GM10847 (cell line): ENCODE results near the gene PLEKHG7.

Experiments
- POLR2A ChIP-seq: IDR thresholded peaks from 2 replicates; pipeline ENCODE4 v1.6.1; 2011; ENCODE audit not compliant: insufficient read length; ENCODE audit errors: extremely low read depth

The PLEKHG7 gene

GRCh38 chr12:92698474-92698873 is 4.3 kb upstream of the PLEKHG7 start:
- no peak for TF ChIP-seq POLR2A

- TF ChIP-seq POLR2A: no peak
Observed at GRCh38 chr12:92701441-92701840, 1.3 kb upstream of the PLEKHG7 start.

- TF ChIP-seq POLR2A: no peak
Observed at GRCh38 chr12:92703786-92704185, 997 bp downstream of the PLEKHG7 start.

- TF ChIP-seq POLR2A: no peak
Observed at GRCh38 chr12:92706594-92706993, 3.8 kb downstream of the PLEKHG7 start.

GRCh38 chr12:92707926-92708325 is 5.1 kb downstream of the PLEKHG7 start:
- TF ChIP-seq POLR2A: no peak

GRCh38 chr12:92715625-92716024 is 12.8 kb downstream of the PLEKHG7 start:
- no peak for TF ChIP-seq POLR2A

GRCh38 chr12:92717202-92717601 is 14.4 kb downstream of the PLEKHG7 start:
- TF ChIP-seq POLR2A: no peak

- TF ChIP-seq POLR2A: no peak
Observed at GRCh38 chr12:92718483-92718990, 15.7 kb downstream of the PLEKHG7 start.

GRCh38 chr12:92719674-92720073 is 16.9 kb downstream of the PLEKHG7 start:
- TF ChIP-seq POLR2A: no peak

GRCh38 chr12:92721130-92721529 is 18.3 kb downstream of the PLEKHG7 start:
- TF ChIP-seq POLR2A: no peak

- no peak for TF ChIP-seq POLR2A
Observed at GRCh38 chr12:92721656-92722055, 18.9 kb downstream of the PLEKHG7 start.

GRCh38 chr12:92722897-92723296 is 20.1 kb downstream of the PLEKHG7 start:
- no peak for TF ChIP-seq POLR2A

GRCh38 chr12:92726850-92727249 is 24.1 kb downstream of the PLEKHG7 start:
- no peak for TF ChIP-seq POLR2A

GRCh38 chr12:92729773-92730305 is 27.1 kb downstream of the PLEKHG7 start:
- no peak for TF ChIP-seq POLR2A

GRCh38 chr12:92730758-92731157 is 28.0 kb downstream of the PLEKHG7 start:
- no peak for TF ChIP-seq POLR2A

- no peak for TF ChIP-seq POLR2A
Observed at GRCh38 chr12:92732216-92732615, 29.4 kb downstream of the PLEKHG7 start.

- TF ChIP-seq POLR2A: no peak
Observed at GRCh38 chr12:92732716-92733115, 29.9 kb downstream of the PLEKHG7 start.
